GM23248 (cell line): Measurements from ENCODE around the gene NCKAP1.

ENCODE experiments used
- EZH2 ChIP-seq: fragments of 200-600 bp; sonication (generic); IDR thresholded peaks from 2 replicates; pipeline ENCODE4 v1.6.1; 2018; ENCODE audit warnings: antibody characterized with exemption, mild to moderate bottlenecking; ENCODE audit not compliant: insufficient read depth, poor library complexity, severe bottlenecking
- EZH2phosphoT487 ChIP-seq: fragments of 200-600 bp; sonication (generic); IDR thresholded peaks from 2 replicates; pipeline ENCODE4 v1.6.1; 2018; ENCODE audit warnings: antibody characterized with exemption, moderate library complexity, mild to moderate bottlenecking, low read depth; ENCODE audit not compliant: insufficient read depth

GRCh38 chr2:182952741-182953450, 85.4 kb downstream of the NCKAP1 start:
- TF ChIP-seq EZH2 (no peak), EZH2phosphoT487 (no peak)
